ENCODE data around the gene RPL21. TPM values are rescaled to one million over a fixed set of nuclear protein-coding genes. Genes with fewer than 3 reads are reported as not detected.
A peak's percentile ranks its signal among the peaks of the same experiment; 100 is the strongest.

RPL21 gene
- polyA plus RNA-seq, 4 donors, result 815 to 1,928 (median 1,534) TPM

DNA sequence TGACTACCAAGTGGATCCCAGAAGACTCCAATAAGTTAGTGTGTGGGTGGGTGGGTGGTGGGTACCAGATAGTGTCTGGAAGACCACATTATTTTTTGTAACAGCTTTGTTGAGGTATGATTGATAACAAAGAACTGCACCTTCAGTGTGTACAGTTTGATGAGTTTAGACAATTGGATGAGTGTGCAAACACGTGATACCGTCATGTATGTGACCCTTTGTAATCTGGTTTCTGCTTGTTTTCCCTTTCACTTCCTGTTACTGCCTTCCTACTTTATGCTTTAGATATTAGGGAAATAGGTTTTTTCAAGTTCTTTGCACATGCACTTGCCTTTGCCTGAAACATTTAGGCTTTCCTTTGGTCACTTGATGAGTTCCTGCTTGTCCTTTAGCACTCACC, 8.5 kb downstream of the RPL21 start:
- H3K9me3 ChIP-seq (ENCODE audit: control insufficient read depth in 2 of 2, insufficient read depth in 1 of 2, low read depth in 1 of 2, low read length in 1 of 2), result no peaks in the 10 kb centered on the region
- FAIRE-seq (no peak), DNase-seq (no peak)
- peaks cover 0 to 3% (median 1%) of the 10 kb centered on the region in 3 donors for H3K4me1 ChIP-seq (ENCODE audit: control insufficient read depth in 3 of 3, insufficient read depth in 2 of 3, low read depth in 1 of 3, low read length in 2 of 3)
- H3K27me3 ChIP-seq (ENCODE audit: control insufficient read depth in 3 of 3, insufficient read depth in 3 of 3, low read length in 3 of 3), result no peaks in the 10 kb centered on the region
- WGBS, 3 donors, result 29 to 44% (median 41%) methylated on average over 2 of the region's 2 CpGs
- peak overlapping the region; percentile 18 to 32 (median 26) for H3K27ac ChIP-seq (ENCODE audit: low read depth in 1 of 3, low read length in 2 of 3)
- no peak overlapping the region for H3K4me3 ChIP-seq (ENCODE audit: low read depth in 1 of 3, low read length in 3 of 3)
- H3K36me3 ChIP-seq (ENCODE audit: control insufficient read depth in 3 of 3, insufficient read depth in 2 of 3, low read depth in 1 of 3, low read length in 3 of 3), result peaks cover 5 to 25% (median 15%) of the 10 kb centered on the region in 3 donors

DNA sequence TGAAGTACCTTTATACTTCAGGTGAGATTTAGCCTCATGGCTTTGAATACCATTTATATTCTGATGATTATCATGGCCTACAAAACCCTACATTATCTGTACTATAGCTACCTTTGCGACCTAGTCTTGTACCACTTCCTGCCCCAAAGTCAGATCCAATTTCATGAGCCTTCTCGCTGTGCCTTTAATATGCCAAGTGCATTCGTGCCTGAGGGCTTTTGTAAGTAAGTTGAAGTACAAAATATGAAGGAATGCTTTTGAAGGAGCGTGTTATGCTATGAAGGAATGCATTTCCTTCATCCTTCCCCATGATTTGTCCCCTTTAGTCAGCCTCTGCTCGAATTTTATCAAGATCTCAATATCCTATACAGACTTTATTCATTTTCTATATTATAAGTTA, 10.0 kb downstream of the RPL21 start:
- Histone ChIP-seq H3K4me1 (ENCODE audit: control insufficient read depth in 3 of 3, insufficient read depth in 2 of 3, low read depth in 1 of 3, low read length in 2 of 3) (peaks cover 0 to 3% (median 0%) of the 10 kb centered on the region in 3 donors), H3K9me3 (ENCODE audit: control insufficient read depth in 2 of 2, insufficient read depth in 1 of 2, low read depth in 1 of 2, low read length in 1 of 2) (no peaks in the 10 kb centered on the region), H3K4me3 (ENCODE audit: low read depth in 1 of 3, low read length in 3 of 3) (no peak overlapping the region), H3K27me3 (ENCODE audit: control insufficient read depth in 3 of 3, insufficient read depth in 3 of 3, low read length in 3 of 3) (no peaks in the 10 kb centered on the region), H3K27ac (ENCODE audit: low read depth in 1 of 3, low read length in 2 of 3) (no peak overlapping the region), H3K36me3 (ENCODE audit: control insufficient read depth in 3 of 3, insufficient read depth in 2 of 3, low read depth in 1 of 3, low read length in 3 of 3) (peaks cover 5 to 21% (median 11%) of the 10 kb centered on the region in 3 donors)
- no peak for DNase-seq
- no peak for FAIRE-seq
- WGBS, 3 donors, result 71 to 76% (median 71%) methylated on average over 5 of the region's 5 CpGs

DNA sequence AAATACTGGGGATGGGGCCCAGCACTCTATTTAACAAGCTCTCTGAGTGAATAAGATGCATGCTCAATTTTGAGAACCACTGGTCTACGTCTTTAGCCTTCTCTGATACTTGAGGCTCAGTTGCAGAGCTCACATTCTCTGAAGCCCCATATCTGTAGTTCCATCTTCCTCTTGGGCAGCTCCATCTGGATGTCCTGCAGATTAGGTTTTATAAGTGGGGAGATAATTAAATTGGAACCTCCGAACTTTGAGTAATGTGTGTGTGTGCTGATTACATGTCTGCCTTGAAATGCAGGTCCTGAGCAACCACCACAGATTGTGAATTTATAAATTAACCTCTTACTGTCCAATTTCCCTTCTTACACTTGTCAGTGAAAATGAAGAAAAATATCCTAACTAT, 12.1 kb downstream of the RPL21 start:
- 40 to 55% (median 47%) methylated on average over 2 of the region's 2 CpGs for WGBS, 3 donors
- DNase-seq (no peak), FAIRE-seq (no peak)
- H3K4me1 ChIP-seq (ENCODE audit: control insufficient read depth in 3 of 3, insufficient read depth in 2 of 3, low read depth in 1 of 3, low read length in 2 of 3), result peaks cover 0 to 3% (median 0%) of the 10 kb centered on the region in 3 donors
- H3K27ac ChIP-seq (ENCODE audit: low read depth in 1 of 3, low read length in 2 of 3), result no peak overlapping the region
- no peaks in the 10 kb centered on the region for H3K27me3 ChIP-seq (ENCODE audit: control insufficient read depth in 3 of 3, insufficient read depth in 3 of 3, low read length in 3 of 3)
- no peaks in the 10 kb centered on the region for H3K9me3 ChIP-seq (ENCODE audit: control insufficient read depth in 2 of 2, insufficient read depth in 1 of 2, low read depth in 1 of 2, low read length in 1 of 2)
- H3K36me3 ChIP-seq (ENCODE audit: control insufficient read depth in 3 of 3, insufficient read depth in 2 of 3, low read depth in 1 of 3, low read length in 3 of 3), result peaks cover 0 to 11% (median 5%) of the 10 kb centered on the region in 3 donors
- H3K4me3 ChIP-seq (ENCODE audit: low read depth in 1 of 3, low read length in 3 of 3), result no peak overlapping the region

DNA sequence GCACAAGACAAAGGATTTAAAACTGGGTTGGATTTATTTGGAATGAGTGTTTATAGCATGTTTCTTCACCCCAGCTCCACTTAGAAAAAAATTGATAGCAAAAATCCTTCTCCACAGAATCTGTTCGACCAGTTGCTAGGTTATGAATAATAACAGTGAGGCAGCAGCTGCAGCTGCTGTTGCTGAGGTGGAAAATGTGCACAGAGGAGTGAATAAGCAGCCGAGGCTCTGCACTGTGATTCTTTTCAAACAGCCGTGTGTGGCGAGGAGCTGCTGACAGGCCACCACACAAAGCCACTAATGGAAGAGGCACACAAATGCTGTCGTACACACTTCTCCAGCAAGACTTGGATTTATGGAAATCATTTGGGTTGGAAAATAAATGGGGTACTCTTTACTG, 12.8 kb downstream of the RPL21 start:
- H3K9me3 ChIP-seq (ENCODE audit: control insufficient read depth in 2 of 2, insufficient read depth in 1 of 2, low read depth in 1 of 2, low read length in 1 of 2), result no peaks in the 10 kb centered on the region
- H3K4me1 ChIP-seq (ENCODE audit: control insufficient read depth in 3 of 3, insufficient read depth in 2 of 3, low read depth in 1 of 3, low read length in 2 of 3), result peaks cover 0 to 3% (median 0%) of the 10 kb centered on the region in 3 donors
- no peak overlapping the region for H3K4me3 ChIP-seq (ENCODE audit: low read depth in 1 of 3, low read length in 3 of 3)
- no peaks in the 10 kb centered on the region for H3K27me3 ChIP-seq (ENCODE audit: control insufficient read depth in 3 of 3, insufficient read depth in 3 of 3, low read length in 3 of 3)
- no peak overlapping the region for H3K27ac ChIP-seq (ENCODE audit: low read depth in 1 of 3, low read length in 2 of 3)
- peaks cover 0 to 8% (median 2%) of the 10 kb centered on the region in 3 donors for H3K36me3 ChIP-seq (ENCODE audit: control insufficient read depth in 3 of 3, insufficient read depth in 2 of 3, low read depth in 1 of 3, low read length in 3 of 3)
- no peak for FAIRE-seq
- peak in 1 of 2 donors; percentile 48 for DNase-seq
- WGBS, 3 donors, result 37 to 46% (median 43%) methylated on average over 5 of the region's 5 CpGs

DNA sequence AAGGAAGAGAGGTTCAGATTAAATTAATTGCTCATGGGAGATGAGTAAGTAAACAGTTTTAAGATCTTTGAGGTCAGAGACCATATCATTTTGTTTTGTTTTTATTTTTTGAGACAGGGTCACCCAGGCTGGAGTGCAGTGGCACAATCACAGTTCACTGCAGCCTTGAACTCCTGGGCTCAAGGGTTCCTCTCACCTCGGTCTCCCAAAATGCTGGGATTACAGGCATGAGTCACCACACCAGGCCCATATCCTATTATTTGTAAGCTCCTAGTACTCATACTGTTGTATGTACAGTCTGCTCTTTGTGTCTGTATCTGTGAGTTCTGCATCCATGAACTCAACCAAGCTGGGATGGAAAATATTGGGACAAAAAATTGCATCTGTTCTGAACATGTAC, 13.3 kb downstream of the RPL21 start:
- no peak overlapping the region for H3K27ac ChIP-seq (ENCODE audit: low read depth in 1 of 3, low read length in 2 of 3)

DNA sequence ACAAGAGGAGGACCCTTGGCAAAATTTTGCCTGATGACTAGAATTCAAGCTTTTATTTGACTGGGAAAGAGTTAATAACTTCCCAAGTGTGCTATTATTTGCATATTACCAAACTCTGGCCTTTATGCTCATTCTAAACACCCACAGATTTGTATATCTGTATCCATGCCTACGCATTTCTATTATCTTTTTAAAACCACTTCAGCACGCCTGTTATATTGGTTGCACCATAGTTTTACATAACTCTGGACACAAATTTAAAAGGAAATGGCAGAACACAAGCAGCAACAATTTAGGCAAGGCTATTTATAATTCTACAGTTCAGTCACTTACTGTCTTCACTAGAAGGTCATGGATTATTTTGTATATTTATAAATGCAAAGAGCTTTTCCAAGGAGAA, 15.6 kb downstream of the RPL21 start:
- FAIRE-seq, result no peak
- Histone ChIP-seq H3K4me3 (ENCODE audit: low read depth in 1 of 3, low read length in 3 of 3) (no peak overlapping the region), H3K27me3 (ENCODE audit: control insufficient read depth in 3 of 3, insufficient read depth in 3 of 3, low read length in 3 of 3) (no peaks in the 10 kb centered on the region), H3K4me1 (ENCODE audit: control insufficient read depth in 3 of 3, insufficient read depth in 2 of 3, low read depth in 1 of 3, low read length in 2 of 3) (peaks cover 0 to 6% (median 0%) of the 10 kb centered on the region in 3 donors), H3K27ac (ENCODE audit: low read depth in 1 of 3, low read length in 2 of 3) (no peak overlapping the region), H3K36me3 (ENCODE audit: control insufficient read depth in 3 of 3, insufficient read depth in 2 of 3, low read depth in 1 of 3, low read length in 3 of 3) (peaks cover 0 to 6% (median 0%) of the 10 kb centered on the region in 3 donors), H3K9me3 (ENCODE audit: control insufficient read depth in 2 of 2, insufficient read depth in 1 of 2, low read depth in 1 of 2, low read length in 1 of 2) (no peaks in the 10 kb centered on the region)
- no peak for DNase-seq
- 59 to 64% (median 60%) methylated on average over 2 of the region's 2 CpGs for WGBS, 3 donors

More for the DNA sequence above, 13.3 kb downstream of the RPL21 start:
- no peak for DNase-seq
- Histone ChIP-seq H3K36me3 (ENCODE audit: control insufficient read depth in 3 of 3, insufficient read depth in 2 of 3, low read depth in 1 of 3, low read length in 3 of 3) (peaks cover 0 to 8% (median 2%) of the 10 kb centered on the region in 3 donors), H3K9me3 (ENCODE audit: control insufficient read depth in 2 of 2, insufficient read depth in 1 of 2, low read depth in 1 of 2, low read length in 1 of 2) (no peaks in the 10 kb centered on the region), H3K4me1 (ENCODE audit: control insufficient read depth in 3 of 3, insufficient read depth in 2 of 3, low read depth in 1 of 3, low read length in 2 of 3) (peaks cover 0 to 3% (median 0%) of the 10 kb centered on the region in 3 donors), H3K27me3 (ENCODE audit: control insufficient read depth in 3 of 3, insufficient read depth in 3 of 3, low read length in 3 of 3) (no peaks in the 10 kb centered on the region), H3K4me3 (ENCODE audit: low read depth in 1 of 3, low read length in 3 of 3) (no peak overlapping the region)
- no peak for FAIRE-seq
- 4 to 56% (median 47%) methylated on average over 1 of the region's 1 CpG for WGBS, 3 donors

DNA sequence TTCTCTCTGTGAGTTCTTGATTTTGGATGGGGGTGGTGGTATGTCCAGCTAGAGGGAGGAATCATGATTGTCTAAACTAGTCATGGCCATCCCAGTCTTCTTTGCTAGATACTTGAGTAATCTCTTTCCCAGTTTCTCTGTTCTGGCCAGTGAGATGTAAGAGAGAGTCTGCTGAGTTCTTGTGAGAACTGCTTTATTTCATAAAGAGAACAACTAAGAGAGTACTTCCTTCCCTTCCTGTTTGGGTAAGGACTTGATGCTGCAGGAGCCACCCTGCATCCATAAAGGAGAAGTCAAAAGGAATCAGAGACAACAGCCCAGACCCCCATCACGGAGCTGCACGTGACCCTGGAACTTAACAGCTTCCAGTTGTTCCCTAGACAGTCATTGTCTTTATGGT, 16.2 kb downstream of the RPL21 start:
- Histone ChIP-seq H3K4me1 (ENCODE audit: control insufficient read depth in 3 of 3, insufficient read depth in 2 of 3, low read depth in 1 of 3, low read length in 2 of 3) (peaks cover 0 to 6% (median 0%) of the 10 kb centered on the region in 3 donors), H3K4me3 (ENCODE audit: low read depth in 1 of 3, low read length in 3 of 3) (no peak overlapping the region), H3K27ac (ENCODE audit: low read depth in 1 of 3, low read length in 2 of 3) (peak overlapping the region in 1 of 3 donors; percentile 32), H3K36me3 (ENCODE audit: control insufficient read depth in 3 of 3, insufficient read depth in 2 of 3, low read depth in 1 of 3, low read length in 3 of 3) (peaks cover 0 to under 1% (median 0%) of the 10 kb centered on the region in 3 donors), H3K27me3 (ENCODE audit: control insufficient read depth in 3 of 3, insufficient read depth in 3 of 3, low read length in 3 of 3) (no peaks in the 10 kb centered on the region), H3K9me3 (ENCODE audit: control insufficient read depth in 2 of 2, insufficient read depth in 1 of 2, low read depth in 1 of 2, low read length in 1 of 2) (no peaks in the 10 kb centered on the region)
- FAIRE-seq (no peak), DNase-seq (no peak)
- 71 to 87% (median 86%) methylated on average over 2 of the region's 2 CpGs for WGBS, 3 donors

DNA sequence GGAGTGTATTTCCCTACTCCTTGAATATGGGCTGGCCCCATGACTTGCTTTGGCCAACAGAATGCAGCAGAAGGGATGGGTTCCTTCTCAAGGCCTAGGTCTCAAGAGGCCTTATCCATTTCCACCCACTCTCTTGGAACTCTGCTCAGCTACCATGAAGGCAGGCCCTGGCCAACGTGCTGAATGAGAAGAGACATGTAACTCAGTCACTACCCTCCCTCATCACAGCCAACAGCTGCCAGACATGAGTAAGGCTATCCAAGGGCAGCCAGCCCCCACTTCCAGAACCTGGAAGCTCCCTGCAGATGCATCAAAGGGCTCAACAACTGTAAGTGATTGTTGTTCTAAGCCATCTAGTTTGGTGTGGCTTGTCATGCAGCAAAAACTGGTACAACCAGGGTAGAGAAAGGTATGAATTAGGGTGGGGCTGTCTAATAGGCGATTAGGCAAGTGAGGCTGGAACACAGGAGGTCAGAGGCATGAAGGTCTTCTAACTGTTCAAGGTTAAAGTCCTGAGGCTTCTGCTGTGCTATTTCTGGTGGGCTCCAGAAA, 17.8 kb downstream of the RPL21 start:
- H3K9me3 ChIP-seq (ENCODE audit: control insufficient read depth in 2 of 2, insufficient read depth in 1 of 2, low read depth in 1 of 2, low read length in 1 of 2), result no peaks in the 10 kb centered on the region
- H3K36me3 ChIP-seq (ENCODE audit: control insufficient read depth in 3 of 3, insufficient read depth in 2 of 3, low read depth in 1 of 3, low read length in 3 of 3), result peaks cover 0 to 3% (median 0%) of the 10 kb centered on the region in 3 donors
- FAIRE-seq, result no peak
- H3K4me1 ChIP-seq (ENCODE audit: control insufficient read depth in 3 of 3, insufficient read depth in 2 of 3, low read depth in 1 of 3, low read length in 2 of 3), result peaks cover 0 to 3% (median 0%) of the 10 kb centered on the region in 3 donors
- no peaks in the 10 kb centered on the region for H3K27me3 ChIP-seq (ENCODE audit: control insufficient read depth in 3 of 3, insufficient read depth in 3 of 3, low read length in 3 of 3)
- WGBS, 3 donors, result 21 to 70% (median 51%) methylated on average over 2 of the region's 2 CpGs
- H3K27ac ChIP-seq (ENCODE audit: low read depth in 1 of 3, low read length in 2 of 3), result no peak overlapping the region
- H3K4me3 ChIP-seq (ENCODE audit: low read depth in 1 of 3, low read length in 3 of 3), result no peak overlapping the region
- DNase-seq, result peak in 1 of 2 donors; percentile 31
